Dedifferentiated amniotic fluid mesenchymal stem cell (primary cell): ENCODE results near the gene HEG1.

Source experiments
- DNase-seq: peaks from one replicate; pipeline ENCODE4 v3.0.0-alpha.2; 2016; ENCODE audit errors: extremely low spot score

Gene HEG1

DNA sequence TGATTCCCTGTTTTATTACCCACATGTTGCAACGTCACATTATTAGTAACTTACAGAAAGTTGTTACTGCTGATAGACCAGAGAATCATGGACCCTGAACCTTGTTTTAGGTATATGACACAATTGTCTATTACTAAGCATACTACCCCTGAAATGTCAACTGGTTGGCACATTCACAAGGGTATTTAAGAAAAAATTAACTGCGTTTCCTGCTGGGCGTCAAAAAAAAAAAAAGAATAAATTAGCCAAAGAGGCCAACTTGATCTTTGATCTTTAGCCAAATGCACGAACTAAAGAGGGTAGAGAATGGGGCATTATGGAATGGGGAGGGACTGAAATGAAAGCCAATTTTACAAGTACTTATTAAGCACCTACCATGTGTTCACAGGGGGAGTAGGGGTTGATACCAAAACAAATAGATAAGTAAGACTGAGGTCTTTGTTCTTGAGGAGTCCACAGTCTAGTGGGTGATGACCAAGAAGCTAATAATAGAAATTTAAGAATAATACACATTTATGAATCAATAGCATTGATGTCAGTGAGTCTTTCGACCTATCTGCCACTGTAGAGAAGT lies 103.4 kb downstream of the HEG1 start:
- DNase-seq = no peak

DNA sequence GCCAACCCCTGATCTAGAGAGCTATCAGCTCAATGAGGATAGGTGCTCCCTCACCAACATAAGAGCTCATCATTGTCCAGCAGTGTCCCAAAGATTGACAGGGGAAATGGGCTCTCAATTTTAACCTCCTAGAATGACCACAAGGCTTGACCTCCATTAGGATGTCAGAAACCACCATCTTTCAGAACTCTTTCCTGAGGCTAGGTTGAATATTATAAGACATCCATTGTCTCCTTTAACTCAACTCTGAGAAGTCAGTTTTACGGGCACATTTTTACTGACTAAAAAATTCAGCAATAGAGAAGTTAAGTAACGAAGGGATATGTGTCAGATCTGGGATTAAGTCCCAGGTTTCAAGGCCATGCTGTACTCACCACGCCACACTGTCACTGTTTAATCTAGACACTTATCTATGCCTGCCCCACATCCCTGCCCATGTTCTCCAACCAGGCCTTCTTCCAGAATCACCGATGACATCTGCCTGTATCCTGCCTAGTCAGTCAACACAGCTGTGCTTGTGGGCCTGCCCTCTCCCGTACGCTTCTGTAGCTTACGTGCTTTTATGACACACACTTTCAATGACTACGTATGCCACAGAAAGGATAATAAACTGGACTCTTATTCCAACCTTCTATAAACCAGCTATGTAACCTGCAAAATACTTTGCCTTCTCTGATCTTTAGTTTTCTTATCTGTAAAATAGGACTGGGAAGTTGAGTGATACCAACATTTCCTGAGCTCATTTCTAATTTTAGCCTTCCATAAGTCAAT lies 104.1 kb downstream of the HEG1 start:
- no peak for DNase-seq

DNA sequence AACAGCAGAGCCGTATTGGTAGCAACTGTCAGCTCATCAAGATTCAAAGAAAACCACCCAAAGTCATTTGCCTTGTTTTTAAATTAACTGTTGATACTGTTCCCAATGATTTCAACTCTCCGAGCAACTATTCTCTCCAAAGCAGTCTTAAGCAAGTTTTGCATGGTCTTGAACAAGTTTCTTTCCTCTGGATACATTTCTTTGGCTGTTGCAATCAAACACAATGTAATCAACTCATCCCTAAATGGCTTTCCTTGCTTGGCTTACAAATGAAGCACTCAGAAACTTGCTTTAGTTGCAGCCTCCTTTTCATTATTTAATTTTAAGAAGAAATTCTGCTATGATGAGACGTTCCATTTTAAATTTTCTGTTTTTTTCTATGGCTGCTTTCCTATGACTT lies 105.8 kb downstream of the HEG1 start:
- no peak for DNase-seq

DNA sequence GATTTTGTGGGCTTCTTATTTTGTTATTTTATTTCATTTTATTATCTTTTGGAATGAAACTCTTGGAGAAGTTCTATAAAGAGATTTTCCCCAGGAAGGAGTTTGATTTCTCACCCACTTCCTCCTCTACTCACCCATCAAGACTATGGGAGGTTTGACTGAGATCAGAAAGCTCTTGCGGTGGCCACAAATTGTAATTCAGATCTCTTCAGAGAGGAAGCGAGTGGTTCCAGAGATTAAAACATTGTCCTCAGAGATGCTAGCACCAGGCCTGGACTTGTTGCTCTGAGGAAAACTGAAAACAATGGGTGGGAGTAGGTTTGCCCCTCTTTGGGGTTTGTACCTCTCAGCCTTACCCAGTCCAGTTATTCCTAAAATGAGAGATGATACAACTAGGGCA lies 113.2 kb downstream of the HEG1 start:
- no peak for DNase-seq

DNA sequence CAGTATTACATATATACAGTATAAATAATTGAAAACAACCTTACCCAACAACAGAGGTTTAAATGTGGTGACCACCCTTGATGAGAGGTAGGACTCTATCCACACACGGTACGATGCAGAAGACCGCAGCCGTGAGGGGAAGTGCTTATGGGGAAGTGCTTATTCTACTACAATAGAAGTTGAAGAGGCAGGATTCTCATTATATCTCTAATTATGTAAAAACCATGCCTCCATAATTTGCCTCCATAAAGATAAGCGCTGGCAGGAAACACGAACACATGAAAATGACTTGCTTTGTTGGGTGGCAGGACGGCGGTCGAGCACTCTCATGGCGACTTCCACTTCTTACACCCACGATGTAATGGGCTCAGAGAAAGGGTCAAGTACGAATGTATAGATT lies 114.0 kb downstream of the HEG1 start:
- DNase-seq = no peak

DNA sequence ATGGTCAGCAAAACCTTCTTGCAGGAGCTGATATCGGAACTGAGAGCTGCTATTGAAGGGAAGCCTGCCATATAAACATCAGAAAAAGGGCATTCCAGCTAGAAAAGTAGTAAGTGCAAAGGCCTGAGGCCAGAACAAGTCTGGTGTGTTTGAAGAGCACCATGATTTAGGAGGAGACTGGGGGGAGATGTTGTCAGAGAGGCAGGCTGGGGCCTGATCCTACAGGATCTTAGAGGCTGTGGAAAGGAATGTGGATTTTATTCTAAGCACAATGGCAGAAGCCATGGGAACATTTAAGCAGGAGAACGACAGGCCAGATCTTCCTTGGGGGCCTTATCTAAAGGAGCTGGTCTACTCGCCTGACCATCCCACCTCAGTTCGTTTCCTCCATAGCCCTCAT lies 116.1 kb downstream of the HEG1 start:
- DNase-seq = no peak

DNA sequence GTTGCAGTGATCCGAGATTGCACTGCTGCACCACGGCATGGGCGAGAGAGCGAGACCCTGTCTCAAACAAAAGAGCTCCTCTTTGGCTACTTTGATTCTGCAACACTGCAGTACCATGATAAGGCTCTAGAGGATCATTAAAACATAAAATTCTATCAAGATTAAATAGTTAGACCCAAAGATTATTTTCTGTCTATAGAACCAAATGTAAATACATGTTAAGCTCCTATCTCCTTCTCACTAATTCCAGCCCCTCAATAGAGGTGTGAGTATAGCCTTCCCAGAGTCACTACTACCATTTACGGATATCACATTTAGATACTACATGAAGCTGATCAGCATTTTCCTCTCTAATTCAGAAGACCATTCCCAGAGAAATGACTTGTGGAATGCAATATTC lies 116.9 kb downstream of the HEG1 start:
- no peak for DNase-seq

DNA sequence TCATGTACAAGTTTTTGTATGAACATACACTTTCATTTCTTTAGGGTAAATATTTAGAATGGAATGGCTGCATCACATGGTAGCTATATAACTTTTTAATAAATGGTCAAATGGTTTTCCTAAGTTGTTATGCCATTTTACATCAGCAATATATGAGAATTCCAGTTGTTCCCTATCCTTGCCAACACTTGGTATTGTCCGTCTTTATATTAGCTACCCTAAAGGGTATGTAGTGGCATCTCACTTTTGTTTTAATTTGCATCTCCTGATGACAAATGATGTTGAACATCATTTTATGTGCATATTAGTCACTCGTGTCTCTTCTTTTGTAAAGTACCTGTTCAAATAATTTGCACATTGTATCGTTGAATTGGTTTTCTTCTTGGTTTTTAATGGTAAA lies 118.7 kb downstream of the HEG1 start:
- DNase-seq = no peak

DNA sequence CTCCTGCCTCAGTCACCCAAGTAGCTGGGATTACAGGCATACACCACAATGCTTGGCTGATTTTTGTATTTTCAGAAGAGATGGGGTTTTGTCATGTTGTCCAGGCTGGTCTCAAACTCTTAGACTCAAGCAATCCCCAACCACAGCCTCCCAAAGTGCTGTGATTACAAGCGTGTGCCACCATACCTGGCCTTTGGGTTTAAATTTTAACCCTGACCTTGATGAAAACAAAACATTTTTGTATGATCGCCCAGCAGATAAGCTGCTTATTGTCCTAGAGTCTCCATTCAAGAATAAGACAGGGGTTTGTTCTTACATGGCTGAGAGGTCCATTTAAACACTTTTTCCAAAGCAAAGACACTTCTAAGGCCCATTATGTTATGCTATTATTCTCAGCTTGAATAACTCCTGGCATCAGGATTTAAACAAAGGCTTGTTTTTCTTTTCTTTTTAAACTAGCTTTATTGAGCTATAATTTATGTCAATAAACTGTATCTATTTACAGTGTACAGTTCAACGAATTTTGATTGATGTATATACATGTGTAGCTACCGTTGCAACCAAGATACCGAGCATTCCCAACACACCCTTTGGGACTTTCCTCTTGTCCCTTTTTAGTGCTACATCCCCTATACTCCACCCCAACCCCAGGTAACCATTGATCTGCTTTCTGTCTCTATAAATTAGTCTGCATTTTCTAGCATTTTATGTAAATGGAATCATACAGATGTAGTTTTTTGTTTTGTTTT lies 119.8 kb downstream of the HEG1 start:
- no peak for DNase-seq

DNA sequence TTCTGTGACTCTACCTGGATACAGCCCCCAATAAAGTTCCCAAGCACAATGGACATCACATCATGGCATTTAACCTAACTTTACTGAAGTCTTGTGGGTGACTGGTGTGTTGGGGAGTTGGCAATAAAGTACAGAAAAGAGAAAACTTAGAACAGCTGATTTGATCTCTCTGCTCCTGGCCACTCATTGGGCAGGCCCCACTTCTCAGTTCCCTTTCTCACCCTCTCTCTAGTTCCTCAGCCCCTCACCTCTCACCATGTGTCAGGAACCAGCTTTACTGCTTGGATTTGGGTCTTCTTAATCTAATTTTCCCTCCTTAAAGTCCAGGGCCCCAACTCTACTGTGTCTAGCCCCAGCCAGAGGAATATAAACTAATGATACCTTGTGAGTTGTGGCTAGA lies 120.5 kb downstream of the HEG1 start:
- no peak for DNase-seq

DNA sequence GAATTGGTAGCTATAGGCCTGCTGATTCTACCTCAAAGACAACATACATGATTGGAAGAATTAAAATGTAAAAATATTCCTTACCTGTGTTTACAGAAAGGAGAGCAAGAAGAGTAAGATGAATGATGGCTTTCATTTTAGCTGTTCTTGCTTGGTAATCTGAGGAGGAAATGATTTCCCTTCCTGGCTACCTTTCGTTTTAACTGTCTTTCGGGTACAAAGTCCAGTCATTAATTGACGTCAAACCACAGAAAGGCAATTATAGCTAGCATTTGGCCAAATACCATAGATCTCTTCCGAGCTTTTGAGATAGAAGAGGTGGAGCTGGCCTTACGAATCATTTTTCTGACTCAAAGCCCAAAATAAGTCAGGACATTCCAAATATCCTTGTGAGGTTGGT lies 121.2 kb downstream of the HEG1 start, which contains the start of gene MUC13:
TSS of gene MUC13 (minus strand) at position 175 of the 400 bp plus-strand sequence. CDS start at position 136, 39 bp downstream.
- no peak for DNase-seq

DNA sequence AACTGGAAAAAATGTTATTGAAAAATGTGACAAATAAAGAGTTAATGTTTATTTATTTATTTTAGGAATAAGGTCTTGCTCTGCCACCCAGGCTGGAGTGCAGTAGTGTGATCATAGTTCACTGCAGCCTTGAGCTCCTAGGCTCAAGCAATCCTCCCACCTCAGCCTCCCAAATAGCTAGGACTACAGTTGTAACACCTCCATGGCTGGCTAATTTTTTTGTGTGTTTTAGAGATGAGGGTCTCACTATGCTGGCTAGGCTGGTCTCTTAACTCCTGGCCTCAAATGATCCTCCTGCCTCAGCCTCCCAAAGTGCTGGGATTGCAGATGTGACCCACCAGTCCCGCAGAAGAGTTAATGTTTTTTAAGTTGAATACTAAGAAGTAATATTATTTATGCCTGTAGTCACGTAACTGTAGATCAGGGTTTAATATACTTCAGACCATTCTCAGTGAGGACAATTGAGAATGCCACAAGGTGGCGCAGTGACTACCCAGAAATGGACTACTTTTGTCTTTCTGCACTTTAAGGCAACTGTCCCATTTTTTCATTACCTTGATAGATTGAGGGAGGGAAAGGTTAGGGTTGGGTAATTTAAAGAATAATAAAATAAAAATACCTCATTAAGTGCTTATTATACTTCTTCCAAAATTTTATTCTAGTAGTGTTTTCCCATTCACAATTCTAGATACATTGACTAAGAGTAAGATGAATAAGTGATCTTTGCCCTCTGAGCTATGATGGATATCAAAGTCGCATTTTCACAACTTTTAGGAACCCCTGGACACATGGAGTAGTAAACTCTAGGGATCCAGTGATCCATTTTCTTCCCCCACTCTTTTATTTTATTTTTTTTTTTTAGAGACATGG lies 127.2 kb downstream of the HEG1 start:
- peak; percentile 65 for DNase-seq

DNA sequence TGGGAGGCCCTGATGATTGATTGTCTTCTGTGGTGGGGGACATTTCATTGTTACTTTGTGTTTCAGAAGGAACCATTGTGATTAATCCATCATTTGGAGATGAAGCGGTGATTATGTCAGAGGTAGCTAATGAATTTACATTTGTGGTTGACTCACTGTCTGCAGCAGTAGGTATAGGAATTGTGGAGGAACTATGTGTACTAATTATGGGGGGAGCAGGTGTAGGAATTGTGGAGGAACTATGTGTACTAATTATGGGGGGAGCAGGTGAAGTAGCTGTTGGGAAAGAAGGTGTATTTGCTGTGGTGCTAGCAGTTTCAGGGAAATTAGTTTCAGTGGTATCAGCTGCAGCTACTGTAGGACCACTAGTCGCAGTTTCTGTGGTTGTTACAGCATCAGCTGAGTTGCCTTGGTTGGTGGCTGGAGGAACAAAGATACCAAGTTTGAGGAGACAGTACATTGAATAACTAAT lies 128.2 kb downstream of the HEG1 start:
- DNase-seq = no peak

DNA sequence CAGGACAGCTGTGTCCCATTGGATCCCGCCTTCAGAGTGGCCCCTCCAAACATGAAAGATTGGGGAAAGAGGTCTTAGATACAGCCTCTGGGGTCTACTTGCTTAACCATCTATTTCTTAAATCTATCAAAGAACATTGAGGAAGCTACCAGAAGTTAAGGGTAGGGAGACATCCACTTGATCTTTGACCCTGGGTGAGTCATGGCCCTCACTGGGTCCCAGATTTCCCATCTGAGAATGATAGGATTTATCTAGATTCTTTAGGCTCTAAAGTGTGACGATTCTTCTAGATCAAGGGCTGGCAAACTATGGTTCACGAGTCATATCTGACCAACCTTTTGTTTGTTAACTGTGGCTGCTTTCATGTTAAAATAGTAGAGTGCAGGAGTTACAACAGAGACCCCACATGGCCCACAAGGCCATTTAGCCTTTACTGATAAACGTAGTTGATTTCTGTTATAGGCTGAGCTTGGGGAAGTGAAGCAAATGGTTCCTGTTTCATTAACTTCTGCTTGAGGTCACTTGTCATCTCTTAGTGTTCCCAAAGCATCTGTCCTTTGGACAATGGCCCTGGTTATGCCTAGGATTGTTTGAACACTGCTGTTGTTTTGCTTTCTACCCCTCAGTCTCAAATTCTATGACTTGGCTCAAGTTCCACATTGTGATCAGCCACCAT lies 129.2 kb downstream of the HEG1 start:
- DNase-seq = no peak

DNA sequence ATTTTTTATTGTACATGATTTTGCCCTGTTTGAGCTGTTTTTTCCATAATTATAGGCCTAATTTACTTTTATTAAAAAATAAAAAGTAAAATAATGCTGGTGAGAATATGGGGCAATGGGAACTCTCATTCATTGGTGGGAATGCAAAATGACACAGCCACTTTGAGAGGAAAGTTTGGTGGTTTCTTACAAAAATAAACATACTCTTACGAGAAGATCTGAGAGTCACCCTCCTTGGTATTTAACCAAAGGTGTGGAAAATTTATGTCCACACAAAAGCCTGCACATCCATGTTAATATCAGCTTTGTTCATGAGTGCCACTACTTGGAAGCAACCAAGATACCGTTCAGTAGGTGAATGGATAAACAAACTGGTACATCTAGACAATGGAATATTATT lies 131.1 kb downstream of the HEG1 start:
- no peak for DNase-seq

DNA sequence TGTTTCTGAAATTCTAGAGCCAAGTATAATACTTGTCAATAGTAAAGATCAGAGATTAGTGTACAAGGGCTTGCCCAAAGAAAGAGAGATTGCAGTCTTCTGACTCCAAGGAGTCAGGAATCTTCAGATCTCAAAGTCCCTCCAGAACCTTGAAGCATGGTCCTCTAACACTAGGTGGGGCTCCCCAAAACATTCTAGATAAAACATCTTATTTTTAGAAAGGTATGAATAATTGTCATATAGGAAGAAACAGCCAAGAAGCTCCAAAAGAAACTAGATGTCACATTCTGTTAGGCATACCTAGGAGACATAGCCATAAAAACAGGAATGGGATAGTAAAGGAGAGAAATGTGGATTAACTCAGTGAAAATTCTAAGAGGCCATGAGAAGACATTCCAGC lies 132.0 kb downstream of the HEG1 start:
- DNase-seq = no peak

DNA sequence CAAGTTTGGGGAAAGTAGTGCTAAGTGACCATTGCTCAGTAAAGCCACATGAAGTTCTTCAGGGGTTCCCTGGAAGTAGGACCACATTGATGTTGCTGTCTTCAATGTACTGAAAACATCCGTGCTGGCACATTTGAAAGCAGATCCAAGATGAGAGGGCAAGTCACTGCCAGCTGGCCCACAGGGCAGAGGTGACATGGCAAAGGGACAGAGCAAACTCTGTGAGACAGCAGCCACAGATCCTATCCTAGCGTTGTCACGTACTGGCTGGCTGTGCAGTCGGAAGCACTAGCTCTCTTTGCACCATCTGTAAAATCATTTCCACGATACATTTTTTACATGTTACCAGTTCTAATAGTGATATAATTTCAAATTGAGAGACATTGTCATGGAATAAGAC lies 135.1 kb downstream of the HEG1 start:
- no peak for DNase-seq

DNA sequence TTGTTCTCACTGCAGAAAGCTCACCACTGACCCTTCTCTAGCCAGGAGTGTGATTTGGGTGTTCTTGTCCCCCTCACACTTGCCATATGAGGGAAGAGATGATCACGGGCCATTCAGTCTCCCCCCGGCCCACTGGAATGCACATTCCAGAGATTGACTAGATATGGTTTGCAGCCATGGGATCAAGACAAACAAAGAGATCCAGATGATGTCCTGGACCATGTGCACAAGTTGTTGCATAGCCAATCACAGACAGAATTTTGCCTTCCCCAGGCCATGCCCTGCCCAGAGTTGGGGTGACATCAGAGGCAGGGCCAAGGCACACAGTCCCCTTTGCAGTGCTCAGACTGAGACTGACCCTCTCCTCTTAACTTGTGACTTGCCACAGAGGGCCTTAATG lies 136.0 kb downstream of the HEG1 start:
- no peak for DNase-seq

DNA sequence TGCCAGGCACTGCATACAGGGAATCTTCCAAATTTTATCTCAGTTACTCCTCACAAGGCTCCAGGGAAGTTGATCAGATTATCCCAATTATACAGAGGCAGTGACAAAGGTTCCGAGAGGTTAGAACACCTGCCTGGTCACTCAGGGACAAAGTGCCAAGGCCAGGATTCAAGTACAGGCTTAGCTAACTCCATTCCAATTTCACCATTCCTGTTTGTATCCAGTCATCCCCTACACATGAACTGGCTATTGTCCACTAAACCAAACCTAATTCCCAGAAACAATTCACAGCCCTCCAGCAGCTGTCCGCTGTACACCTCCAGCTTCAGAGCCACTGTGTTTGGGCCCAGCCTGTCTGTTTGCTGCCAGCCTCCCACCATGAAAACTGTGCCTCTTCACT lies 137.3 kb downstream of the HEG1 start:
- DNase-seq = no peak

DNA sequence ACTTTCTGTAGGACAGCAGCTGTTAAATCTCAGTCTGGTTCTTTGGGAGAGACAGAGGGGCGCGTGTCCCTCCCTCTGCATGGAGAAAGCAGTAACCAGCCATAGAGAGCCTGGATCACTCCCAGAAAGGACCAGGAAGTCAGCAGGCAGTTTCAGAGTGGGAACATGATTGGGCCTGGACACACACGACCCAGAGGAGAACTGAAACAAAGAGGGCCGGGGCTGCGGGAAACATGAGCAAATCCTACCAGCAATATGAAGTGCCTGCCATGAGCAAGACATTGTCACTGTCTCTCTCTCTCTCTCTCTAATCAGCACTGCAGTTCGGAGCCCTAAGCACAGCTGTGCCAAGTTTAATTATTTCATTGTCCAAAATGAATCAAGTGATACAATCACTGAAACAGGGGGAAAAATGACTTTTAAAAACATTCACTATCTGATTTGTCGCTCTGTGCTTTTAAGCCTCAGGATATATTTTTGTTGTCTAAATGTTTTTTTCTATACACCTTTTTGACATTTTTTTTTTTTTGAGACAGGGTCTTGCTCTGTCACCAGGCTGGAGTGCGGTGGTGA lies 138.9 kb downstream of the HEG1 start:
- DNase-seq = no peak
